A549 (cell line): ENCODE results near the gene ITPRID1. TPM values are rescaled to one million over a fixed set of nuclear protein-coding genes. Genes with fewer than 3 reads are reported as not detected.

Experiments
- ATAC-seq, 2 experiments: fragments of 200-7000 bp in 1 of 2; fragments of >200 bp in 1 of 2; cut with Nextera tagmentation in 1 of 2; cut with Tn5 transposase in 1 of 2; 3 replicates each; pipeline versions ENCODE4 v1.8.0 to v1.9.1; 2018 to 2020; ENCODE audit warnings: mild to moderate bottlenecking in 1 of 2, moderate library complexity in 1 of 2
- CTCF ChIA-PET: fragments of 300-600 bp; sonication (Branson Sonifier 250); formaldehyde crosslinking; extraction: SDS; loops from one replicate; lab custom pipeline; 2021; ENCODE audit warnings: antibody characterized with exemption, inconsistent platforms; lab: Yijun Ruan, JAX
- POLR2A ChIA-PET: fragments of 350-600 bp; formaldehyde crosslinking; extraction: SDS; loops from one replicate; lab custom pipeline; 2021; ENCODE audit warnings: antibody characterized with exemption, inconsistent platforms; lab: Yijun Ruan, JAX
- DNase-seq, 2 experiments: peaks; one replicate each; pipeline versions ENCODE4 v3.0.0 to v3.0.0-alpha.2; 2011 to 2016; ENCODE audit warnings: low read depth in 1 of 2, low spot score in 1 of 2
- FAIRE-seq: peaks from 2 replicates; lab custom pipeline; 2011; peaks lifted over from hg19 to GRCh38; lab: Jason Lieb, UNC
- H3K27ac ChIP-seq, 2 experiments: fragments of >200 bp; sonication (Bioruptor Twin); formaldehyde crosslinking; 3 replicates each; pipeline ENCODE4 v1.5.1; 2016 to 2017
- H3K4me1 ChIP-seq: fragments of >200 bp; sonication (Bioruptor Twin); formaldehyde crosslinking; 3 replicates; pipeline ENCODE4 v1.6.1; 2016
- H3K4me2 ChIP-seq: fragments of >200 bp; sonication (Bioruptor Twin); formaldehyde crosslinking; 3 replicates; pipeline ENCODE4 v1.6.1; 2016
- H3K4me3 ChIP-seq: fragments of >200 bp; sonication (Bioruptor Twin); formaldehyde crosslinking; 3 replicates; pipeline ENCODE4 v1.5.1; 2016
- H3K9me3 ChIP-seq: fragments of >200 bp; sonication (Bioruptor Twin); formaldehyde crosslinking; 3 replicates; pipeline ENCODE4 v1.6.1; 2016
- CBX2 ChIP-seq: fragments of 200-600 bp; sonication (generic); IDR thresholded peaks from 2 replicates; pipeline ENCODE4 v1.6.1; 2016; ENCODE audit warnings: low read depth, mild to moderate bottlenecking, borderline replicate concordance
- CBX8 ChIP-seq: fragments of 200-600 bp; sonication (generic); IDR thresholded peaks from 2 replicates; pipeline ENCODE4 v1.6.1; 2016
- CHD2 ChIP-seq: fragments of 150-350 bp; IDR thresholded peaks from 2 replicates; pipeline ENCODE4 v1.6.1; 2014; ENCODE audit warnings: low read length; ENCODE audit not compliant: partially characterized antibody
- CHD4 ChIP-seq: fragments of 200-600 bp; sonication (generic); IDR thresholded peaks from 2 replicates; pipeline ENCODE4 v1.6.1; 2016; ENCODE audit warnings: antibody characterized with exemption, mild to moderate bottlenecking, borderline replicate concordance
- ESRRA ChIP-seq: fragments of 150-350 bp; IDR thresholded peaks from 2 replicates; pipeline ENCODE4 v1.6.1; 2014; ENCODE audit warnings: mild to moderate bottlenecking, low read length, borderline replicate concordance
- FOSB ChIP-seq: fragments of 250-450 bp; sonication (Bioruptor Pico); IDR thresholded peaks from 2 replicates; pipeline ENCODE4 v1.5.0; 2020; ENCODE audit warnings: mild to moderate bottlenecking, moderate library complexity
- FOXS1 ChIP-seq: fragments of 250-450 bp; sonication (Bioruptor Pico); IDR thresholded peaks from 2 replicates; pipeline ENCODE4 v1.5.0; 2020; ENCODE audit warnings: mild to moderate bottlenecking, moderate library complexity
- HEYL ChIP-seq: fragments of 250-450 bp; sonication (Bioruptor Pico); IDR thresholded peaks from 2 replicates; pipeline ENCODE4 v1.8.0; 2021; ENCODE audit warnings: mild to moderate bottlenecking, moderate library complexity
- KDM1A ChIP-seq: fragments of 200-600 bp; sonication (generic); IDR thresholded peaks from 2 replicates; pipeline ENCODE4 v1.6.1; 2016; ENCODE audit warnings: low read depth, mild to moderate bottlenecking
- NPAS2 ChIP-seq: fragments of 250-450 bp; sonication (Bioruptor Pico); IDR thresholded peaks from 2 replicates; pipeline ENCODE4 v1.8.0; 2022; ENCODE audit warnings: mild to moderate bottlenecking, moderate library complexity, borderline replicate concordance
- RAD21 ChIP-seq, 2 experiments: fragments of >200 bp in 1 of 2; sonication (Bioruptor Twin) in 1 of 2; formaldehyde crosslinking in 1 of 2; IDR thresholded peaks in 1 of 2; conservative IDR thresholded peaks in 1 of 2; 2 replicates in 1 of 2; 3 replicates in 1 of 2; pipeline ENCODE4 v1.6.1; 2012 to 2018; ENCODE audit warnings: inconsistent platforms in 1 of 2
- RCOR1 ChIP-seq: fragments of 150-350 bp; IDR thresholded peaks from 2 replicates; pipeline ENCODE4 v1.6.1; 2014; ENCODE audit warnings: antibody characterized with exemption, low read length, low read depth
- RNF2 ChIP-seq: fragments of 200-600 bp; sonication (generic); IDR thresholded peaks from 2 replicates; pipeline ENCODE4 v1.6.1; 2016; ENCODE audit warnings: low read depth, mild to moderate bottlenecking, antibody characterized with exemption, moderate library complexity, borderline replicate concordance
- TP53 ChIP-seq: fragments of 250-450 bp; sonication (Bioruptor Pico); IDR thresholded peaks from 2 replicates; pipeline ENCODE4 v1.5.0; 2021; ENCODE audit warnings: mild to moderate bottlenecking, moderate library complexity
- ZC3H11A ChIP-seq: fragments of 450-650 bp; IDR thresholded peaks from 2 replicates; pipeline ENCODE4 v1.6.1; 2014; ENCODE audit warnings: antibody characterized with exemption, mild to moderate bottlenecking
- WGBS: methylation state at CpG from one replicate; pipeline ENCODE4 v1.1.6; 2017; ENCODE audit errors: missing lambda C conversion rate; 5-methylcytosine and 5-hydroxymethylcytosine counted together
- polyA plus RNA-seq, 4 experiments: library from polyadenylated mRNA; depleted of rRNA in 3 of 4; stranded (reverse); fragments of >200 nt; fragmentation: RNase III in 1 of 4; extraction: RNeasy Plus Mini Kit Qiagen cat#74134 plus additional on column Dnase treatment in 1 of 4; gene quantifications; 2 replicates in 3 of 4; 3 replicates in 1 of 4; pipeline ENCODE4 v1.2.3, GENCODE V29; 2011 to 2017
- TF ChIP-seq, protein P1 (sequence below): fragments of 150-350 bp; IDR thresholded peaks from 2 replicates; pipeline ENCODE4 v1.6.1; 2014; ENCODE audit warnings: low read depth, mild to moderate bottlenecking, low read length
- TF ChIP-seq, protein P2 (sequence below): fragments of >200 bp; sonication (Bioruptor Twin); formaldehyde crosslinking; IDR thresholded peaks from 3 replicates; pipeline ENCODE4 v1.6.1; 2016
- TF ChIP-seq, protein P3 (sequence below): fragments of 250-450 bp; sonication (Bioruptor Pico); IDR thresholded peaks from 2 replicates; pipeline ENCODE4 v1.5.0; 2020; ENCODE audit warnings: low read depth, mild to moderate bottlenecking, moderate library complexity
- TF ChIP-seq, protein P4 (sequence below): fragments of >200 bp; sonication (Bioruptor Twin); formaldehyde crosslinking; IDR thresholded peaks from 2 replicates; pipeline ENCODE4 v1.6.1; 2016
- TF ChIP-seq, protein P5 (sequence below): fragments of 250-450 bp; sonication (Bioruptor Pico); IDR thresholded peaks from 2 replicates; pipeline ENCODE4 v1.5.0; 2021; ENCODE audit warnings: mild to moderate bottlenecking, moderate library complexity, borderline replicate concordance
- TF ChIP-seq, protein P6 (sequence below): IDR thresholded peaks from 2 replicates; pipeline ENCODE4 v1.6.1; 2012
- TF ChIP-seq, protein P7 (sequence below): fragments of >200 bp; sonication (Bioruptor Twin); formaldehyde crosslinking; IDR thresholded peaks from 3 replicates; pipeline ENCODE4 v1.5.1; 2016

The ITPRID1 gene
- polyA plus RNA-seq, 2 of the 4 experiments (the other 2 are of a cell fraction) = not detected

DNA sequence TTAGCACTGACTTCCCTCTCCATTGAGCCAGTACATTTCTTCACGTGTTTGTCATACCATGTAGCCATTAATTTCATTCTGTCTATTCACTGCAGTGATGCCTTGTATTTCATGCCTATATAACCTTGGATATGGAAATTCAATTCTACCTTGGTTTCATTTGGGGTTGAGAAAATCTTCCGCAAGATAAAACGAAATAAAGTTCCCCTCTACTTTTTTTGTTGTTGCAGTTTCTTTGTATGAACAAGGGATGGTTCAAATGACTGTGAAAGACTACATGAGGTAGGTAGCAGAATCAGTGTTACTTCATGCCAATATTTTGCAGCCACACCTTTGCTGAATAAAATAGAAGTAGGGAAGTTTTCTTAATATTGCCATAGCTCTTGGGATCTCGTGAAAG, 55.6 kb downstream of the ITPRID1 start:
- DNase-seq = no peak
- no peak for FAIRE-seq
- no peak for ATAC-seq
- no peak overlapping the region for H3K4me2 ChIP-seq
- POLR2A ChIA-PET = no interaction called here
- CTCF ChIA-PET = no interaction called here
- no peak overlapping the region for H3K4me3 ChIP-seq
- no peaks in the 10 kb centered on the region for H3K9me3 ChIP-seq
- TF ChIP-seq RNF2 (0 out of 2 replicates have a peak, but pooled peaks have one; percentile 57), TP53 (CRISPR knock-in tag) (no peak), CBX8 (peak; percentile 74; the same call in 1 of the 2 replicates)
- no peaks in the 10 kb centered on the region for H3K4me1 ChIP-seq
- no peak overlapping the region for H3K27ac ChIP-seq
- WGBS = 32% methylated on average over 4 of the region's 4 CpGs

DNA sequence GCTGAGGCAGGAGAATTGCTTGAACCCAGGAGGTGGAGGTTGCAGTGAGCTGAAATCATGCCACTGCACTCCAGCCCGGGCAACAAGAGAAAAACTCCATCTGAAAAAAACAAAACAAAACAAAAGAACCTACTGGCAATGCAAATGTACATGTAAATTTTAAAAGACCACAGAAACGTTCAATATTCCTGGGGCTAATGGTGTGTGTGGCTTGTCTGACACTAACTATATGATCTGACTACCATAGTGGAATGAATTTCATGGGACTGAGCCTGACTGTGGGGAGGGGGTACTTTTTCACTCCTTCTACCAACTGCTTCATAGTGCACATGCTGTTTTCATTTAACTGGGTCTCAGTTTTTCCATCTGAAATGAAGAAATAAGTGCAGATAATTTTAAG, 69.6 kb downstream of the ITPRID1 start:
- Histone ChIP-seq H3K27ac (no peak overlapping the region), H3K4me2 (no peak overlapping the region), H3K4me3 (no peak overlapping the region), H3K9me3 (no peaks in the 10 kb centered on the region; the same call in 2 of the 3 replicates), H3K4me1 (no peaks in the 10 kb centered on the region)
- FAIRE-seq = no peak
- ChIA-PET CTCF (no interaction called here), POLR2A (no interaction called here)
- no peak for ATAC-seq
- WGBS = 17% methylated on average over 2 of the region's 2 CpGs
- no peak for DNase-seq
- TF ChIP-seq RAD21 (conservative IDR thresholded peaks at IDR 0.05 in 1 of 2, IDR thresholded peaks at IDR 0.05 in 1 of 2) (no peak), FOXS1 (CRISPR knock-in tag) (no peak), NPAS2 (CRISPR knock-in tag) (no peak), ZC3H11A (no peak), RCOR1 (no peak), HEYL (CRISPR knock-in tag) (no peak), CHD4 (no peak), TP53 (CRISPR knock-in tag) (no peak)
- TF ChIP-seq, protein P1, sequence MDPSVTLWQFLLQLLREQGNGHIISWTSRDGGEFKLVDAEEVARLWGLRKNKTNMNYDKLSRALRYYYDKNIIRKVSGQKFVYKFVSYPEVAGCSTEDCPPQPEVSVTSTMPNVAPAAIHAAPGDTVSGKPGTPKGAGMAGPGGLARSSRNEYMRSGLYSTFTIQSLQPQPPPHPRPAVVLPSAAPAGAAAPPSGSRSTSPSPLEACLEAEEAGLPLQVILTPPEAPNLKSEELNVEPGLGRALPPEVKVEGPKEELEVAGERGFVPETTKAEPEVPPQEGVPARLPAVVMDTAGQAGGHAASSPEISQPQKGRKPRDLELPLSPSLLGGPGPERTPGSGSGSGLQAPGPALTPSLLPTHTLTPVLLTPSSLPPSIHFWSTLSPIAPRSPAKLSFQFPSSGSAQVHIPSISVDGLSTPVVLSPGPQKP = no peak
- TF ChIP-seq, protein P2, sequence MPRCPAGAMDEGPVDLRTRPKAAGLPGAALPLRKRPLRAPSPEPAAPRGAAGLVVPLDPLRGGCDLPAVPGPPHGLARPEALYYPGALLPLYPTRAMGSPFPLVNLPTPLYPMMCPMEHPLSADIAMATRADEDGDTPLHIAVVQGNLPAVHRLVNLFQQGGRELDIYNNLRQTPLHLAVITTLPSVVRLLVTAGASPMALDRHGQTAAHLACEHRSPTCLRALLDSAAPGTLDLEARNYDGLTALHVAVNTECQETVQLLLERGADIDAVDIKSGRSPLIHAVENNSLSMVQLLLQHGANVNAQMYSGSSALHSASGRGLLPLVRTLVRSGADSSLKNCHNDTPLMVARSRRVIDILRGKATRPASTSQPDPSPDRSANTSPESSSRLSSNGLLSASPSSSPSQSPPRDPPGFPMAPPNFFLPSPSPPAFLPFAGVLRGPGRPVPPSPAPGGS = no peak
- TF ChIP-seq, protein P3, sequence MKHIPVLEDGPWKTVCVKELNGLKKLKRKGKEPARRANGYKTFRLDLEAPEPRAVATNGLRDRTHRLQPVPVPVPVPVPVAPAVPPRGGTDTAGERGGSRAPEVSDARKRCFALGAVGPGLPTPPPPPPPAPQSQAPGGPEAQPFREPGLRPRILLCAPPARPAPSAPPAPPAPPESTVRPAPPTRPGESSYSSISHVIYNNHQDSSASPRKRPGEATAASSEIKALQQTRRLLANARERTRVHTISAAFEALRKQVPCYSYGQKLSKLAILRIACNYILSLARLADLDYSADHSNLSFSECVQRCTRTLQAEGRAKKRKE (CRISPR knock-in tag) = no peak
- TF ChIP-seq, protein P4, sequence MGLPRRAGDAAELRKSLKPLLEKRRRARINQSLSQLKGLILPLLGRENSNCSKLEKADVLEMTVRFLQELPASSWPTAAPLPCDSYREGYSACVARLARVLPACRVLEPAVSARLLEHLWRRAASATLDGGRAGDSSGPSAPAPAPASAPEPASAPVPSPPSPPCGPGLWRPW = no peak

DNA sequence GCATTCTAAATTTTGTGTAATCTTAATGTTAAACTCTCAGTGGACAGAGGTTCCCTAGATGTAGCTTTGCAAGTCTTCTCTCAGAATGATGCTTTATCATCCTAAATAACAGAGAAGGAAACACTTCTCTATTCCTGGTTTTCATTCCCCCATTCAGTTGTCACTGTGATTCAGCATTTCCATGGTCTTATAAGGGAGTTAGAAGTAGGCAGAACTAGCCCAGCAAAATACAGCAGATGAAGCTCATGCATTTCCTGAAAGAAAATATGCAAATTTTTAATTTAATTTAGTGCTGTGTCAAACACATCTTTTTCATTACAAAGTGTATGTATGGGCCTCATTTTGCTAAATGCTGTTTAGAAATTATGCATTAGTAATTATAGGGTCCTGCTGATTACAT, 70.1 kb downstream of the ITPRID1 start:
- CTCF ChIA-PET = interaction anchor here (1.0 kb wide), 1 partner anchor 141 kb away, joined by 4 read pairs; no protein-coding TSS in a partner anchor
- DNase-seq (peak in 1 of 2 experiments; percentile 9), ATAC-seq (no peak), FAIRE-seq (no peak)
- no peaks in the 10 kb centered on the region; the same call in 2 of the 3 replicates for H3K9me3 ChIP-seq
- no peak overlapping the region for H3K4me2 ChIP-seq
- POLR2A ChIA-PET = no interaction called here
- H3K4me1 ChIP-seq = no peaks in the 10 kb centered on the region
- no peak overlapping the region for H3K4me3 ChIP-seq
- H3K27ac ChIP-seq = no peak overlapping the region
- TF ChIP-seq CBX2 = no peak
- TF ChIP-seq, protein P5, sequence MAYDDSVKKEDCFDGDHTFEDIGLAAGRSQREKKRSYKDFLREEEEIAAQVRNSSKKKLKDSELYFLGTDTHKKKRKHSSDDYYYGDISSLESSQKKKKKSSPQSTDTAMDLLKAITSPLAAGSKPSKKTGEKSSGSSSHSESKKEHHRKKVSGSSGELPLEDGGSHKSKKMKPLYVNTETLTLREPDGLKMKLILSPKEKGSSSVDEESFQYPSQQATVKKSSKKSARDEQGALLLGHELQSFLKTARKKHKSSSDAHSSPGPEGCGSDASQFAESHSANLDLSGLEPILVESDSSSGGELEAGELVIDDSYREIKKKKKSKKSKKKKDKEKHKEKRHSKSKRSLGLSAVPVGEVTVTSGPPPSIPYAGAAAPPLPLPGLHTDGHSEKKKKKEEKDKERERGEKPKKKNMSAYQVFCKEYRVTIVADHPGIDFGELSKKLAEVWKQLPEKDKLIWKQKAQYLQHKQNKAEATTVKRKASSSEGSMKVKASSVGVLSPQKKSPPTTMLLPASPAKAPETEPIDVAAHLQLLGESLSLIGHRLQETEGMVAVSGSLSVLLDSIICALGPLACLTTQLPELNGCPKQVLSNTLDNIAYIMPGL (CRISPR knock-in tag) = no peak
- no peak for TF ChIP-seq FOXS1 (CRISPR knock-in tag)
- TF ChIP-seq, protein P6, sequence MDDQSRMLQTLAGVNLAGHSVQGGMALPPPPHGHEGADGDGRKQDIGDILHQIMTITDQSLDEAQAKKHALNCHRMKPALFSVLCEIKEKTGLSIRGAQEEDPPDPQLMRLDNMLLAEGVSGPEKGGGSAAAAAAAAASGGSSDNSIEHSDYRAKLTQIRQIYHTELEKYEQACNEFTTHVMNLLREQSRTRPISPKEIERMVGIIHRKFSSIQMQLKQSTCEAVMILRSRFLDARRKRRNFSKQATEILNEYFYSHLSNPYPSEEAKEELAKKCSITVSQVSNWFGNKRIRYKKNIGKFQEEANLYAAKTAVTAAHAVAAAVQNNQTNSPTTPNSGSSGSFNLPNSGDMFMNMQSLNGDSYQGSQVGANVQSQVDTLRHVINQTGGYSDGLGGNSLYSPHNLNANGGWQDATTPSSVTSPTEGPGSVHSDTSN = no peak
- no peak for TF ChIP-seq KDM1A
- no peak for TF ChIP-seq CHD2
- TF ChIP-seq ZC3H11A = no peak
- TF ChIP-seq FOSB (CRISPR knock-in tag) = no peak
- TF ChIP-seq ESRRA = no peak
- TF ChIP-seq, protein P7, sequence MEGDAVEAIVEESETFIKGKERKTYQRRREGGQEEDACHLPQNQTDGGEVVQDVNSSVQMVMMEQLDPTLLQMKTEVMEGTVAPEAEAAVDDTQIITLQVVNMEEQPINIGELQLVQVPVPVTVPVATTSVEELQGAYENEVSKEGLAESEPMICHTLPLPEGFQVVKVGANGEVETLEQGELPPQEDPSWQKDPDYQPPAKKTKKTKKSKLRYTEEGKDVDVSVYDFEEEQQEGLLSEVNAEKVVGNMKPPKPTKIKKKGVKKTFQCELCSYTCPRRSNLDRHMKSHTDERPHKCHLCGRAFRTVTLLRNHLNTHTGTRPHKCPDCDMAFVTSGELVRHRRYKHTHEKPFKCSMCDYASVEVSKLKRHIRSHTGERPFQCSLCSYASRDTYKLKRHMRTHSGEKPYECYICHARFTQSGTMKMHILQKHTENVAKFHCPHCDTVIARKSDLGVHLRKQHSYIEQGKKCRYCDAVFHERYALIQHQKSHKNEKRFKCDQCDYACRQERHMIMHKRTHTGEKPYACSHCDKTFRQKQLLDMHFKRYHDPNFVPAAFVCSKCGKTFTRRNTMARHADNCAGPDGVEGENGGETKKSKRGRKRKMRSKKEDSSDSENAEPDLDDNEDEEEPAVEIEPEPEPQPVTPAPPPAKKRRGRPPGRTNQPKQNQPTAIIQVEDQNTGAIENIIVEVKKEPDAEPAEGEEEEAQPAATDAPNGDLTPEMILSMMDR = no peak
